Liver (tissue), 3 donors: ENCODE results near the gene TSEN34.

ENCODE experiments used
- EGR1 ChIP-seq, 2 donors: IDR thresholded peaks; 2 replicates each; pipeline ENCODE4 v1.6.1; 2016 to 2018; ENCODE audit warnings: antibody characterized with exemption in 2 of 2, low read depth in 2 of 2
- FOXA1 ChIP-seq: IDR thresholded peaks from 2 replicates; pipeline ENCODE4 v1.6.1; 2016; ENCODE audit warnings: antibody characterized with exemption
- GABPA ChIP-seq, 2 donors: IDR thresholded peaks in 1 of 2; conservative IDR thresholded peaks in 1 of 2; 2 replicates each; pipeline ENCODE4 v1.6.1; 2016; ENCODE audit warnings: antibody characterized with exemption in 2 of 2, mild to moderate bottlenecking in 1 of 2, moderate library complexity in 1 of 2
- HNF4G ChIP-seq: IDR thresholded peaks from 2 replicates; pipeline ENCODE4 v1.6.1; 2016; ENCODE audit warnings: antibody characterized with exemption
- JUND ChIP-seq, 2 donors: IDR thresholded peaks; 2 replicates each; pipeline ENCODE4 v1.6.1; 2016; ENCODE audit warnings: antibody characterized with exemption in 2 of 2
- RAD21 ChIP-seq, 2 donors: IDR thresholded peaks; 2 replicates each; pipeline ENCODE4 v1.6.1; 2016; ENCODE audit warnings: antibody characterized with exemption in 2 of 2, mild to moderate bottlenecking in 2 of 2
- RXRA ChIP-seq, 2 donors: IDR thresholded peaks; 2 replicates each; pipeline ENCODE4 v1.6.1; 2017 to 2018; ENCODE audit warnings: antibody characterized with exemption in 2 of 2, mild to moderate bottlenecking in 1 of 2
- TAF1 ChIP-seq: conservative IDR thresholded peaks from 2 replicates; pipeline ENCODE4 v1.6.1; 2016; ENCODE audit warnings: antibody characterized with exemption, mild to moderate bottlenecking
- YY1 ChIP-seq: IDR thresholded peaks from 2 replicates; pipeline ENCODE4 v1.6.1; 2016; ENCODE audit warnings: antibody characterized with exemption, mild to moderate bottlenecking
- TF ChIP-seq, protein P1 (sequence below): IDR thresholded peaks from 2 replicates; pipeline ENCODE4 v1.6.1; 2016; ENCODE audit warnings: antibody characterized with exemption, mild to moderate bottlenecking
- TF ChIP-seq, protein P2 (sequence below): fragments of 150-350 bp; IDR thresholded peaks from 2 replicates; pipeline ENCODE4 v1.5.1; 2017; ENCODE audit warnings: improper control_type of control experiment, low read depth, low read length; ENCODE audit not compliant: missing input control
- TF ChIP-seq, protein P3 (sequence below): IDR thresholded peaks from 2 replicates; pipeline ENCODE4 v1.6.1; 2016; ENCODE audit warnings: antibody characterized with exemption
- TF ChIP-seq, protein P4 (sequence below): IDR thresholded peaks from 2 replicates; pipeline ENCODE4 v1.6.1; 2016; ENCODE audit warnings: antibody characterized with exemption
- TF ChIP-seq, protein P5 (sequence below): IDR thresholded peaks from 2 replicates; pipeline ENCODE4 v1.6.1; 2016; ENCODE audit warnings: antibody characterized with exemption
- donor health status: healthy.
- donor health status: healthy.

DNA sequence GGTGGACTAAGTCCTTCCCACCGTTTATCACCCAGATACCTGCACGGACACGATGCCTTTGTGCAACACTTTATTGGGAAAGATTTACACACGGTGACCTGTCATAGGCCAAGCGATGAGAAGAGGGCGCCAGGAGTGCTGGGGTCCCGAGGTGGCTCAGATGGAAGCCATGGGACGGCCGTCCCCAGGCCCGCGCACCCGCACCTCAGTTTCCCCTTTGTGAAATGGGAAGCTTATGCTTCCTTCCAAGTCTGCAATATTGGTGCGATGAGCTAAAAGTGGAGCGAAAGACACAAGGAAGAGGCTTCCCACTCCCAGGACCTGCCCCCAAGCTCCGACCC lies 17.8 kb upstream of the TSEN34 start:
- TF ChIP-seq, protein P1, sequence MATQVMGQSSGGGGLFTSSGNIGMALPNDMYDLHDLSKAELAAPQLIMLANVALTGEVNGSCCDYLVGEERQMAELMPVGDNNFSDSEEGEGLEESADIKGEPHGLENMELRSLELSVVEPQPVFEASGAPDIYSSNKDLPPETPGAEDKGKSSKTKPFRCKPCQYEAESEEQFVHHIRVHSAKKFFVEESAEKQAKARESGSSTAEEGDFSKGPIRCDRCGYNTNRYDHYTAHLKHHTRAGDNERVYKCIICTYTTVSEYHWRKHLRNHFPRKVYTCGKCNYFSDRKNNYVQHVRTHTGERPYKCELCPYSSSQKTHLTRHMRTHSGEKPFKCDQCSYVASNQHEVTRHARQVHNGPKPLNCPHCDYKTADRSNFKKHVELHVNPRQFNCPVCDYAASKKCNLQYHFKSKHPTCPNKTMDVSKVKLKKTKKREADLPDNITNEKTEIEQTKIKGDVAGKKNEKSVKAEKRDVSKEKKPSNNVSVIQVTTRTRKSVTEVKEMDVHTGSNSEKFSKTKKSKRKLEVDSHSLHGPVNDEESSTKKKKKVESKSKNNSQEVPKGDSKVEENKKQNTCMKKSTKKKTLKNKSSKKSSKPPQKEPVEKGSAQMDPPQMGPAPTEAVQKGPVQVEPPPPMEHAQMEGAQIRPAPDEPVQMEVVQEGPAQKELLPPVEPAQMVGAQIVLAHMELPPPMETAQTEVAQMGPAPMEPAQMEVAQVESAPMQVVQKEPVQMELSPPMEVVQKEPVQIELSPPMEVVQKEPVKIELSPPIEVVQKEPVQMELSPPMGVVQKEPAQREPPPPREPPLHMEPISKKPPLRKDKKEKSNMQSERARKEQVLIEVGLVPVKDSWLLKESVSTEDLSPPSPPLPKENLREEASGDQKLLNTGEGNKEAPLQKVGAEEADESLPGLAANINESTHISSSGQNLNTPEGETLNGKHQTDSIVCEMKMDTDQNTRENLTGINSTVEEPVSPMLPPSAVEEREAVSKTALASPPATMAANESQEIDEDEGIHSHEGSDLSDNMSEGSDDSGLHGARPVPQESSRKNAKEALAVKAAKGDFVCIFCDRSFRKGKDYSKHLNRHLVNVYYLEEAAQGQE = no peak
- no peak for TF ChIP-seq RAD21 (IDR thresholded peaks at IDR 0.05)
- TF ChIP-seq, protein P2, sequence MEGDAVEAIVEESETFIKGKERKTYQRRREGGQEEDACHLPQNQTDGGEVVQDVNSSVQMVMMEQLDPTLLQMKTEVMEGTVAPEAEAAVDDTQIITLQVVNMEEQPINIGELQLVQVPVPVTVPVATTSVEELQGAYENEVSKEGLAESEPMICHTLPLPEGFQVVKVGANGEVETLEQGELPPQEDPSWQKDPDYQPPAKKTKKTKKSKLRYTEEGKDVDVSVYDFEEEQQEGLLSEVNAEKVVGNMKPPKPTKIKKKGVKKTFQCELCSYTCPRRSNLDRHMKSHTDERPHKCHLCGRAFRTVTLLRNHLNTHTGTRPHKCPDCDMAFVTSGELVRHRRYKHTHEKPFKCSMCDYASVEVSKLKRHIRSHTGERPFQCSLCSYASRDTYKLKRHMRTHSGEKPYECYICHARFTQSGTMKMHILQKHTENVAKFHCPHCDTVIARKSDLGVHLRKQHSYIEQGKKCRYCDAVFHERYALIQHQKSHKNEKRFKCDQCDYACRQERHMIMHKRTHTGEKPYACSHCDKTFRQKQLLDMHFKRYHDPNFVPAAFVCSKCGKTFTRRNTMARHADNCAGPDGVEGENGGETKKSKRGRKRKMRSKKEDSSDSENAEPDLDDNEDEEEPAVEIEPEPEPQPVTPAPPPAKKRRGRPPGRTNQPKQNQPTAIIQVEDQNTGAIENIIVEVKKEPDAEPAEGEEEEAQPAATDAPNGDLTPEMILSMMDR = no peak
- no peak for TF ChIP-seq RXRA (IDR thresholded peaks at IDR 0.05)
- no peak for TF ChIP-seq TAF1
- TF ChIP-seq, protein P3, sequence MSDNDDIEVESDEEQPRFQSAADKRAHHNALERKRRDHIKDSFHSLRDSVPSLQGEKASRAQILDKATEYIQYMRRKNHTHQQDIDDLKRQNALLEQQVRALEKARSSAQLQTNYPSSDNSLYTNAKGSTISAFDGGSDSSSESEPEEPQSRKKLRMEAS = no peak
- no peak for TF ChIP-seq EGR1 (IDR thresholded peaks at IDR 0.05; ENCODE audit: low read depth in 2 of 2)
- no peak for TF ChIP-seq GABPA (IDR thresholded peaks at IDR 0.05 in 1 of 2, conservative IDR thresholded peaks at IDR 0.05 in 1 of 2)
- TF ChIP-seq YY1 = no peak
- no peak for TF ChIP-seq FOXA1
- TF ChIP-seq, protein P4, sequence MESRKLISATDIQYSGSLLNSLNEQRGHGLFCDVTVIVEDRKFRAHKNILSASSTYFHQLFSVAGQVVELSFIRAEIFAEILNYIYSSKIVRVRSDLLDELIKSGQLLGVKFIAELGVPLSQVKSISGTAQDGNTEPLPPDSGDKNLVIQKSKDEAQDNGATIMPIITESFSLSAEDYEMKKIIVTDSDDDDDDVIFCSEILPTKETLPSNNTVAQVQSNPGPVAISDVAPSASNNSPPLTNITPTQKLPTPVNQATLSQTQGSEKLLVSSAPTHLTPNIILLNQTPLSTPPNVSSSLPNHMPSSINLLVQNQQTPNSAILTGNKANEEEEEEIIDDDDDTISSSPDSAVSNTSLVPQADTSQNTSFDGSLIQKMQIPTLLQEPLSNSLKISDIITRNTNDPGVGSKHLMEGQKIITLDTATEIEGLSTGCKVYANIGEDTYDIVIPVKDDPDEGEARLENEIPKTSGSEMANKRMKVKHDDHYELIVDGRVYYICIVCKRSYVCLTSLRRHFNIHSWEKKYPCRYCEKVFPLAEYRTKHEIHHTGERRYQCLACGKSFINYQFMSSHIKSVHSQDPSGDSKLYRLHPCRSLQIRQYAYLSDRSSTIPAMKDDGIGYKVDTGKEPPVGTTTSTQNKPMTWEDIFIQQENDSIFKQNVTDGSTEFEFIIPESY = no peak
- TF ChIP-seq, protein P5, sequence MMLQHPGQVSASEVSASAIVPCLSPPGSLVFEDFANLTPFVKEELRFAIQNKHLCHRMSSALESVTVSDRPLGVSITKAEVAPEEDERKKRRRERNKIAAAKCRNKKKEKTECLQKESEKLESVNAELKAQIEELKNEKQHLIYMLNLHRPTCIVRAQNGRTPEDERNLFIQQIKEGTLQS = no peak
- TF ChIP-seq HNF4G = no peak
- TF ChIP-seq JUND (IDR thresholded peaks at IDR 0.05) = no peak
